ENCODE data around the gene ASCC1.

ASCC1 gene

GRCh38 chr10:72065439-72066025 is 150.5 kb downstream of the ASCC1 start:
- no peak for DNase-seq (ENCODE audit: low spot score)

GRCh38 chr10:72063703-72064391 is 152.2 kb downstream of the ASCC1 start:
- DNase-seq (ENCODE audit: low spot score) = no peak

GRCh38 chr10:72062832-72063702 is 153.0 kb downstream of the ASCC1 start:
- DNase-seq (ENCODE audit: low spot score) = no peak

GRCh38 chr10:72062382-72062781 is 153.7 kb downstream of the ASCC1 start:
- no peak for DNase-seq (ENCODE audit: low spot score)

- no peak for DNase-seq (ENCODE audit: low spot score)
Observed at GRCh38 chr10:72061930-72062329, 154.1 kb downstream of the ASCC1 start.

- DNase-seq (ENCODE audit: low spot score) = no peak
Observed at GRCh38 chr10:72061491-72061890, 154.6 kb downstream of the ASCC1 start.

GRCh38 chr10:72059843-72060822 is 155.9 kb downstream of the ASCC1 start:
- no peak for DNase-seq (ENCODE audit: low spot score)

- no peak for DNase-seq (ENCODE audit: low spot score)
Observed at GRCh38 chr10:72058989-72059842, 156.9 kb downstream of the ASCC1 start.

GRCh38 chr10:72058347-72058898 is 157.7 kb downstream of the ASCC1 start:
- DNase-seq (ENCODE audit: low spot score) = no peak

- DNase-seq (ENCODE audit: low spot score) = no peak
Observed at GRCh38 chr10:72056932-72057751, 158.9 kb downstream of the ASCC1 start.

- no peak for DNase-seq (ENCODE audit: low spot score)
Observed at GRCh38 chr10:72056113-72056512, 160.0 kb downstream of the ASCC1 start.

GRCh38 chr10:72053690-72054089 is 162.4 kb downstream of the ASCC1 start:
- DNase-seq (ENCODE audit: low spot score) = no peak

GRCh38 chr10:72050873-72051272 is 165.2 kb downstream of the ASCC1 start:
- DNase-seq (ENCODE audit: low spot score) = no peak

GRCh38 chr10:72049969-72050781 is 165.9 kb downstream of the ASCC1 start:
- no peak for DNase-seq (ENCODE audit: low spot score)

GRCh38 chr10:72049472-72049871 is 166.6 kb downstream of the ASCC1 start:
- DNase-seq (ENCODE audit: low spot score) = no peak

- peak; percentile 93 for DNase-seq (ENCODE audit: low spot score)
Observed at GRCh38 chr10:72048450-72049124, 167.5 kb downstream of the ASCC1 start.
